IPS DF 4.7 (cell line): Measurements from ENCODE around the gene F12.

Experiments used
- DNase-seq: peaks from one replicate; pipeline ENCODE4 v3.0.0-alpha.2; 2013; ENCODE audit warnings: low spot score; ENCODE audit errors: extremely low read depth

F12 gene

DNA sequence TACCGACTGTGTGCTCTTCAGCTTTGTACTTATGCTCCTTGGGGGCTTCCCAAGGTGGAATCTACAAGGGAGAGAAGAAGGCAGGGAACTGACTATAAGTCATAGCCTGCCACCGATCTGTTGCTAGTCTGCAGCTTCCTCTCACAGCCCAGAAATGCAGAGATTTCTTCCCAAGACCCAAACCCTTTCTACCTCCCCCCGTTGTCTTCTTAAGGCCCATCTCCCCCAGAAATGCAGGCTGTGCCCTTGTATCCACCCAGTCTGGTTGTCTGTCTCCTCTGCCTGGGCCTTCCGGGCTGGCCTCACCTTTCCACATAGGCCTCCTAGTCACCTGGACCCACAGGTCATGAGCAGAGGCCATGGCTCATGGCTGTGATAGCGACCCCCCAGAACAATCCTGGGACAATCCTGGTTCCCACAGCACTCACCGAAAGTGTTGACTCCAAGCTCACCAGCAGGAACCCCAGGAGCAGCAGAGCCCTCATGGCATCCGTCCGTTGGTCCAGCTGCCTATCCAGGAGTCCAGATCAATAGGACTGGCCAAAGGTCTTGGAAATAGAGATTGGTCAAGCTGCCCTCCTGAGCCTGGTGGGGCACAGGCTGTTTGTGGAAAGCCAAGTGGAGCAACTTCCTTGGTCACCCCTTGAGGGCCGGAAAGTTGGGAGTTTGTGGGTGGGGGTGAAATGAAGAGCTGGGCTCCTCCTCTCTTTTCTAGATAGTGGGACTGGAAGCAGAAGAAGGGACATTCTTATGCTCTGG, at the start of gene F12:
Gene F12, minus strand, starts transcription at position 522 of the 759 bp plus-strand sequence. Its CDS starts 37 bp downstream, at position 485.
- no peak for DNase-seq

DNA sequence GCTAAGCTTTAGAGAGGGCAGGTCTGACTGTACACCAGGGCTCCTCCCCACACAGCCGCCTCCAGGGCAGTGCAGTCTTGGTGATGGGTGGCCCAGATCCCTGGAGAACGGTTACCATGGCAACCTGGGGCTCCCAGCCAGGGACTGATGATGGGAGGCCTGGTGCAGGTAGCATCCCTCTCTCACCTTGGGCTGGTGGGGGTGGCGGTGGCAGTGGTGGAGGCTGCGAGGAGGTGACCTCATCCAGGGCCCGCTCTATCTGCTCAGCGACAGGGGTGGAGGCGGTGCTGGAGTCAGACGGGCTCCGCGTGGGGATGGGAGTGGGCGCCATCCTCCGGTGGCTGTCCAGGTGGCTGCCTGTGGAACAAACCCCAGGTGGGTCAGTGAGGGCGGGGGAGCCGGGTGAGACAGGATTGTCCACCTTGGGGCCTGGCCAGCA, 49.6 kb upstream of the F12 start:
- DNase-seq = no peak

DNA sequence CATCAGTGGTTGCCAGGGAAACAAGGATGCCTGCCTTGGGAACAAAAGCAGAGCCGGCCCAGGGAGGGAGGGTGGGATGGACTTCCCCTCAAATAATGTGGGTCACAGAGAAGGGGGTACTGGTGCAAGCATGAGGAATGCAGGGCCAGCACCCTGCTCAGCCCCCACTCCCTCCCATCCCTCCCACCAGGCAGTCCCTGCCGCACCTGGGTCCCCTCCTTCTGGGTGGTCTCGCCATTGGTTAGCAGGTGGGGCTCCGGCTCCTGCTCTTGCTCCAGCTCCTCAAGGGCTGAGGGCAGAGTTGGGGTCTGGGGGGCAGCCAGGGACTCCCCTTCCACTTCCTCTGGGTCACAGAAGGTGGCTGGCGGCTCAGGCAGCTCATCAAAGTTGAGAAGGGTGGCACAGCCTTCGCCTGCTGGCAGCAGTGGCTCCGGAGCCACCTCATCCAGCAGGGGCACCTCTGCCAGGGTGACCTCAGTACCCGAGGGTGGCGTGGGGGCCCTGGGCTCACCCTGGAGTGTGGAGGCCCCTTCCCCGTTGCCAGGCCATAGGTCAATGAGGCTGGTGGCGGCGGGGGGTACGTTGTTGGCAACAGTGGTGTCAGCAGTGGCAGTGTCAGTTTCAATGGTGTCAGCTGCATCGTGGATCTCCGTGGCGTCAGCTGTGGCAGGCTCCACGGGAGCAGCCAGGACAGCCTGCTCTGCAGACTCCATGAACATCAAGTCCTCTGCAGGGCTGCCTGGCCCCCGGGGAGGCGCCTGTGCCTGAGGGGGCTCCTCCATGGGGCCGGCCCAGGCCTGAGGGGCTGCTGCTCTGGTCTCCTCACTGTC, 48.7 kb upstream of the F12 start:
- no peak for DNase-seq

DNA sequence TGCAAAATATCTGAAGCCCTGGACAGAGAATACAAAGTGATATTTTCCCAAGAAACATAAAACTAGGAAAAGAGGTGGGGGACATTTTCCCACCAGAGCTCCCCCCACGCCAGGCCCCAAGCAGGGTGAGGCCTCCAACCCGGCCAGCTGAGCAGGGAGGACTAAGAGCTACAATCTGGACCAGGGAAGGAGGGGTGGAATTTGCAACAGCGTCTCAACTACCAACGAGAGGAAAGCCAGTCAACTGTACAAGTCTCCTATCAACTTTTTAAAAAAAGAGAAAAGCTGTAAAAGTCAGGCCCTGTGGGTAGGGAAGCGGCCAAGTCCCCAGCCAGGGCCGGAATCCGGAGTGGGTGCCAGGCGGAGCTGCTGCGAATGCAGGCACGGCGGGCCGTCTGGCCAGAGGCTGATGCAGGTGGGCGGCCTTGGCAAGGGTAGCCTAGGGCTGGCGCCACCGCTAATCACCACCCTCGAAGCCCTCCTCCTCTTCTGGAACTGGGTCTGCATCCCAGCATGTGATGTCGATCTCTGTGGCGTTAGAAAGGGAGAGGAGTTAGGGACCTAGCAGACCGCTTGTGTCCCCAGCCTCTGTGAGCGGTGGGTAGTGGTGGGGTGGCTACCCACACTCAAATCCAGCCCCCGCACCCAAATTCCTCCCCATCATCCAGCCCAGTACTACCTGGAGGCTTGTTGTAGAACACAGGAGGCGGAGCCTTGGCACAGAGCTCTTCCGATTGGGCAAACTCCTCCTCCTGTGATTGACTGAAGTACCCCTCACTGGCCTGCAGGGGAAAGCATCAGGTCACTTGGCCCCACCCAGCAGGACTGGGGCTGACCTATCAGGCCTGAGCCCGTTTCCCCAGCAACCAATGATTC, 47.9 kb upstream of the F12 start:
- peak; percentile 98 for DNase-seq

DNA sequence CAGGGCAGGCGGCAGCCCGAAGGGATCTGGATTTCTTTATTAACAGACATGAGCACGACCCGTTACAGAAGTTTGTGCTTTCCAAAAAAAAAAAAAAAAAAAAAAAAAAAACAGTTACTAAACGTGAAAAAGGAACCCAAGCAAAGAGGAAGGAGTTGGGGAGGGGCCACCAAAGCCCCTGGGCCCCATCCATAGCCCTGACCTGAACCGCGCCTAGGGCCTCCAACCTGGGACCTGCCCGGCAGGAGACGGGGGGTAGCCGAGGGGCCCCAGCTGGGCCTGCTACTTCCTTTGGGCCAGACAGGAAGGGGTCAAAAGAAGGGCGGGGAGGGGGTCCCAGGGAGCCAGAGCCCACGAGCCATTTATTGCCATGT, 47.2 kb upstream of the F12 start:
- no peak for DNase-seq

DNA sequence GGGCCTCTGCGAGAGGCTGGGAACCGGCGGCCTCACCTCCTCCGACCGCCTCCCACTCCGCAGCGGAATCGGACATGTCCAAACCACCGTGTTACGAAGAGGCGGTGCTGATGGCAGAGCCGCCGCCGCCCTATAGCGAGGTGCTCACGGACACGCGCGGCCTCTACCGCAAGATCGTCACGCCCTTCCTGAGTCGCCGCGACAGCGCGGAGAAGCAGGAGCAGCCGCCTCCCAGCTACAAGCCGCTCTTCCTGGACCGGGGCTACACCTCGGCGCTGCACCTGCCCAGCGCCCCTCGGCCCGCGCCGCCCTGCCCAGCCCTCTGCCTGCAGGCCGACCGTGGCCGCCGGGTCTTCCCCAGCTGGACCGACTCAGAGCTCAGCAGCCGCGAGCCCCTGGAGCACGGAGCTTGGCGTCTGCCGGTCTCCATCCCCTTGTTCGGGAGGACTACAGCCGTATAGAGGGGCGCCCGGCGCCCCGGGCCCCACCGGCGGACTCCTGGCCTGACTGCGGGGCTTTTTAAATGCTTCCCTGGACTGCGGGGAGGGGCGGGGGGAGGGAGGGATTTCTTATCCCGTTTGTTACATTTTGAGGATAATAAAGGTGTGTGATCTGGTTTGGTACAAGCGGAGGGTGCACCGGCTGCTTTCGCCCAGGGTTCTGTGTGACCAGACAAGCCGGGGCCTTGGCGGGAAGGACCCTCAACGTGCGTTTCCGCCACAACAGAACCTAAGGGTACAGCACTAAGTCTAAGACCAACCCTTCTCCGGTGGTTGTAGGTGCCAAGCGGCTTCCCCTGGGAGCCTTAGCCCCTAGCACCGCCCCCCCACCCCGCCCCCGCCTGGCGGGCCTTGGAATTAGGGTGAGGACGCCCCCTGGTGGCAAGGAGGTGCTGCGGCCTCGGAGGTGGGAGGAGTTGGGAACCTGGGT, 46.6 kb upstream of the F12 start:
- DNase-seq = no peak

DNA sequence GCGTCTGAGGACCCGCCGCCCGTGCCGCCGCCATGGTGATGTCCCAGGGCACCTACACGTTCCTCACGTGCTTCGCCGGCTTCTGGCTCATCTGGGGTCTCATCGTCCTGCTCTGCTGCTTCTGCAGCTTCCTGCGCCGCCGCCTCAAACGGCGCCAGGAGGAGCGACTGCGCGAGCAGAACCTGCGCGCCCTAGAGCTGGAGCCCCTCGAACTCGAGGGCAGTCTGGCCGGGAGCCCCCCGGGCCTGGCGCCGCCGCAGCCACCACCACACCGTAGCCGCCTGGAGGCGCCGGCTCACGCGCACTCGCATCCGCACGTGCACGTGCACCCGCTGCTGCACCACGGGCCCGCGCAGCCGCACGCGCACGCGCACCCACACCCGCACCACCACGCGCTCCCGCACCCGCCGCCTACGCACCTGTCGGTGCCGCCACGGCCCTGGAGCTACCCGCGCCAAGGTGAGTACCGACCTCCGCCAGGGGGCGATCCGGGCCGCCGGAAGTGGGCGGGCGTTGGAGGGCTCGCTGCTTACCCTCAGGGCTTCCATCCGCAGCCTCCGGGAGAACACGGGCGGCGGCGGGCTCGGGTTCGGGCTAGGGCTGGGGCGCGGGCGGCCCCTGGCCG, 45.8 kb upstream of the F12 start:
- DNase-seq = no peak

DNA sequence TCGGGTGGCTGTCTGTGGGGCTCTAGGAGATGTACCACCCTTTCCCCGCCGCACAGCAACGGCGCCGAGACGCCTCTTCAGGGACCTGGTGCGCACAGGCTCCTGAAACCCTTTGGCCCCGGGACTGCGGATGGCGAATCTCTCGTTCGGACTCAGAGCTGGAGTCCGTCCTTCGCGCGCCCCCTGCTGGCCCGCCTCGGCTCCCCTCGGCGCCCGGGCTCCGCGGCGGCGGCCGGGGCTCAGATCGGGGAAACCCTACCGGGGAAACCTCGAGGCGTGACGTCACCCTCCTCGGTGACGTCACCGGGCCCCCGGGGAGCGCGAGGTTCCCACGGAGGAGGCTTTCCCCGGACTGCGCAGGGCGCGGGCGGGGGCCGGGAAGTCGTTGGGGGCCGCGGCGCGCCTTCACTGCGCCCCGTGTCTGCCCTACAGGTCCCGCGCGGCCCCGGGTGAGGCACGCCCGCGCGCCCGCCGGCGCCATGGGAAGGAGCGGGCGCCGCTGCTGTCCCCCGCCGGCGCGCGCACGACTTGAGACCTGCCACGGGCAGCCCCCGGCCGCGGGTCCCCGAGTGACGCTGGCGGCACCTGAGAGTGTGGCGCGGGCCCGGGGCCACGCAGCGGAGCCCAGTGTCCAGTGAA, 45.2 kb upstream of the F12 start:
- no peak for DNase-seq

DNA sequence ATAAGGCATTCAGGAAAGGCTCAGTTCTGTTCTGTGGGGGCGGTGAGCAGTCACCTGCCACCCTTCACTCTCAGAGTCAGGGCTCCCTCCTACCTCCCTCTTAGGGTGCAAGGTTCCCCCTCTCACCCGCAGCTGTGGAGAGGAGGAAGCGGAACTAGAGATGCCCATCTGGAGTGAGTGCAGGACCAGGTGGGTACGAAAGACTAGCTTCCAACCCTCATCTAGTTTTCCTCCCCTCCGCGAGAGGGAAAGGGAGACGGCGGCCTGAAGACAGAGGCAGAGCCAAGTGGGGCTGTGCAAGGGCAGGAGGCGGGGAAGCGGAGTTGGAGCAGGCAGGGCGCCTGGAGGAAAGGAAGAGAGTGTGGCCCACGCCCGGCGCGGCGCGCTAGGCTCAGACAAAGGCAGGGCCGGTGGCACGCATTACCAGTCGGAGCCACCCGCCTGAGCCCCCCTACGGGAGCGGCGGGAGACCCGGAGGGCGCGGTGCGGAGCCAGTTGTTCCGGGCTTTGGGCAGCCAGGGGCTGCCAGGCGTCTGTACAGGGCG, 44.6 kb upstream of the F12 start:
- no peak for DNase-seq

DNA sequence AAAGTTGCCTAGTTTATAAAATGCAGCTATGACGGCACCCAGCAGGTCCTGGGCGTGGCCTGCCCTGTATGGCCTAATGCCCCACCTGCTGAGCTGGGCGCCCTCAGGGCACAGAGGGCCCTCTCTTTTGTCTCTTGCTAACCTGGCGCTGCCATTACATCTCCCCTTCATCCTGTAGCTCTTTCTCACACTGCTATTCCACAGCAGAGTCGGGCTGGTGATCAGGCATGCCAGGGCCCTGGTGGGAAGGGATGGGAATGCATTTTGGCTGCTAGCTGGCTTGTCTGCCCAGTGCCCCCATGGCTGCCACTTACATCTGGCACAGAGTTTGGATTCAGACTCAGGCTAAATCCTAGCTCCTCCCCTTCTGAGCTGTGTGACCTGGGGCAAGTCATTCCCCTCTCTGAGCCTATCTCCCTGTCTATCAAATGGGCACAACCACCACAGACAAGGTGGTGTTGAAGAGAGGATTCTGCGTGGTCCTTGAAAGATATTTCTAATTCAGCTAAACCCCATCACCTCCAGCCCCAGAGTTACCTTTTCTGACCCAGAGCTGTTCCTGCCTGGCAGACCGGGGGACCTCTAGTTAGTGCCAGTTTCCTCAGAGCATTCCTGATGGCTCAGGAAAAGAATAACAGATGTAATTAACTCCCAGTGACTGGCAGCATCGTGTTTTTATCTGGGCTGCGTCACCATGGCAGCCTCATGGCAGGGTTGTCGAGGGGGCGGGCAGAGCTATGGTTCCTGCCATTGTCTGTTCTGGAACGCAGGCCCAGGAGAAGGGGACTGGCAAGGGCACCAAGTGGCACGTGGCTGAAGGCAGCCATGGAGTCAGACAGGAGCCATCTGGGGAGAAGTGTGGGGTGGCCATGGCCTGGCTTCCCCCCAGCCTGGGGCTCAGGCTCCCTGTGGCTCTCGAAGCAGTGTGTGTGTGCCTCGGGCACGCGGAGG, 43.6 kb upstream of the F12 start:
- DNase-seq = no peak

DNA sequence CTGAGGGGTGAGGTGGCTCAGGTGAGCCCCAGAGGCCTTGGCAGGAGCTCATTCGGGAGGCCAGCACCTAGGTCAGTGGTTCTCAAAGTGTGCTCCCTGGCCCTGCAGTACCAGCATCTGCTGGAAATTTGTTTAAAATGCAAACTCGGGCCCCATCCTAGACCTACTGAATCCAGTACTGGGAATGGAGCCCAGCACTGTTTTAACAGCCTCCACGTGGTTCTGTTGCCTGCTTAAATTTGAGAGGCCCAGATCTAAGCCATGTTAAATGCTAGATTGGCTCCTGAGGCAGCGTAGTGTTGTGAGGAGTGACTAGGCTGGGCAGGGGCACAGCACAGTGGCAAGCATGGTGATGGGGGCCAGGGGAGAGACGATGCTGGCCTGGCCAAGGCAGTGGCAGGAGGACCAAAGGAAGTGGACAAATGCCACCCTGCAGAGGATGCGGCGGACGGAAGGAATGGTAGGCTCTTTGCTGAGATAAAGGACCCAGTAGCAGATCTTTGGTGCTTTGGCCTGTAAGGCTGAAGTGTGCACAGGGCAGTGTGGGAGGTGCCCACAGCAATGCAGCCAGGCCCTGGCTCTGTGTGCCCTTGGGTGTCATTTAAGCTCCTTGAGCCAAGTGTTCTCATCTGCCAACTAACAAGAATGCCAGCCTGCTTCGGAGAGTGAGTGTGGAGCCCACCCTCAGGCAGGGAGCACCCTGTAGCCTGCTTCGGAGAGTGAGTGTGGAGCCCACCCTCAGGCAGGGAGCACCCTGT, 41.5 kb upstream of the F12 start:
- no peak for DNase-seq

DNA sequence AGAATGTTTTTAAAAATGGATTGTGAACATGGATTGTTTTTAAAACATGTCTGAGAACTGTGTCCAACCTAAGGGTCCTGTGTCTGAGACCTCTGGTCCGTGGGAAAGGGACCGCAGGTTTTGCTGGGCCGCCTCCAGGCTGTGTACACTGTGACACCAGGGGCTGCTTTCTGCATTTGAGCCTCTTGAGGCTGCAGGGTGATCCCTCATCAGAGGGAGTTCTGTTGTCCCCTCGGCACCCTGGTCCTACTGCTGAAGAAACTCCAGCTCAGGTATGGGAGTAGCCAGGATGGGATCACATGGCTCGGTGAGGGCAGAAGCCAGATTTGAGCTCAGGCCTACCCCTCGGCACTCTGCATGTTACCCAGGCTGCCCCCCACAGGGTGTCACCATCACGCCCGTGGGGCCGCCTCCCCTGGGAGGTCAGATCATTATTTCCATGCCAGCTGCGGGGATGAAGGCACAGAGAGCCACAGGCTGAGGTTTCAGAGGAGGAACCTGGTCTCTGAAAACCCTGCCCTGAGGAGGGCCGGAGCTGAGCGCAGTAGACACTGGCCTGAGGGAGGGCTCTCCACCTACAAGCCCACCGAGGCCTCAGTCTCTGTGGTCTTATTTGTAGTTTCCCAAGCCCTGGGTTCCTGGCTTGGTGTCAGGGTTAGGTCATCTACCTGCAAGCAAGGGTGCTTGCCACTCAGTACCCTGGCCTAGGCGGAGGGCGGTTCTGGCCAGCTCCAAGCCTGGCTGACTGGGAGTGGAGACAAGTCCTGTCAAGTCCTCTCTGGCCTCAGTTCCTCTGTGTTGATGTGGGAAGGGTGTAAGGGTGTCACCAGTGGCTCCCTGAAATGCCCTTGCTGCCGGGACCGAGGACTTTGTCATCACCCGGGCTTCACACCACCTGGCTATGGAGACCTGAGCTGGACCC, 40.0 kb upstream of the F12 start:
- no peak for DNase-seq

DNA sequence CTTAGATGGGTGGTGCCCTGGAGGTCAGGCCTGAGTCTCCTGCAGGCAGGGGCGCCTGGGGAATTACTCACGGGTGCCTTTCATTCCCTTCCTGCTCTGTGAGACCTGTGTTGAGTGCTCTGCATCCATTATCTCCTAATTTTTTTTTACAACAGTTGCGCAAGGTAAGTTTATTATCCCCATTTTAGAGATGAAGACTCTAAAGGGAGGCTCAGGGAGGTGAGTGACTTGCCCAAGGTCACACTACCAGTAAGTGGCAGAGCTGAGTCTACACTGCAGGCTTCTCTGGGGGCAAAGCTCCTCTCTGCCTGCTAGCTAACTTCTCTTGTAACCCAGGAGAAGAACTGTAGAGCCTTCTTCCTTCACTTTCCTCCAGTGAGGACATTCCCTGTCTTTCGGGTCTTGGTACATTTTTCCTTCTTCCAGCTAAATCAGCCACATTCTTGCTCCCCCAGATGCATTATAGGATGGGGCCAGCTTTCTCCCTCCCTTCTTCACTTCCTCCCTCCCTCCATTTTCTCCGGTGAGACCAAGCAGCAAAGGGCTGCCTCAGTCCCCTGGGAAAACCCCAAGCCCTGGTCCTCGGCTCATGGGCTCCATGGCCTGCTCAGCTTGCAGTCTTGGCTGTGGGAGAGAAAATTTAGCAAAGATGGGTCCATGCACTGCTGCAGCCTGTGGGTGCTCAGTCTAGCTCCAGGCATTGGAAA, 39.0 kb upstream of the F12 start:
- DNase-seq = no peak

DNA sequence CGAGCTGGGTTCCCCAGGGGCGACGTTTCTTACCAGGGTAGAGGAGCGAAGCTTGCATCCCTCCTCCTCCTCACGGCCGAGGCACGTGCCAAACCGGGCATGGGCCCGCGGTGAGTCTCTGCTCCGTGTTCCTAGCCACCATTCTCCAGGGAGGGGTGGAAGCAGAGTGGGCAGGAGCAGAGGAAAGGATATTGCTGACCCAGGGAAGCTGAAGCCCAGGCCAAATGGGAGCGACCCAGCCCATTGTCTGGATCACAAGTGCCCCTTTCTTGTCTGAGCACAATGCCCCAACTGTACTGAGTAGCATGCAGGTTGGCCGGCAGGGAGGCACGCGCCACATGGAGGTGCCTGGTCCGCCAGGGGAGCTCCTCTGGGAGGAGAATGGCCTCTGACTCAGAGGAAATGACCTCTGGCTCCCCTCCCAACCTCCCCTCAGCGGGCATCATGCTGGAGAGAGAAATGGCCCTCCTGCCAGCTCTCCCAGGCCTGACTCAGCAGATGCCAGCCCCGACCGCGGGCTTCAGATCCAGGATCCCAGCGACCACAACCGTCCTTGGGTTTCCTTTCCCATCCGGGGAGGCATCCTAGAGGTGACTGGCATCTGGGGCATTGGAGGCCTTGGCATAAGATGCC, 38.4 kb upstream of the F12 start:
- no peak for DNase-seq

DNA sequence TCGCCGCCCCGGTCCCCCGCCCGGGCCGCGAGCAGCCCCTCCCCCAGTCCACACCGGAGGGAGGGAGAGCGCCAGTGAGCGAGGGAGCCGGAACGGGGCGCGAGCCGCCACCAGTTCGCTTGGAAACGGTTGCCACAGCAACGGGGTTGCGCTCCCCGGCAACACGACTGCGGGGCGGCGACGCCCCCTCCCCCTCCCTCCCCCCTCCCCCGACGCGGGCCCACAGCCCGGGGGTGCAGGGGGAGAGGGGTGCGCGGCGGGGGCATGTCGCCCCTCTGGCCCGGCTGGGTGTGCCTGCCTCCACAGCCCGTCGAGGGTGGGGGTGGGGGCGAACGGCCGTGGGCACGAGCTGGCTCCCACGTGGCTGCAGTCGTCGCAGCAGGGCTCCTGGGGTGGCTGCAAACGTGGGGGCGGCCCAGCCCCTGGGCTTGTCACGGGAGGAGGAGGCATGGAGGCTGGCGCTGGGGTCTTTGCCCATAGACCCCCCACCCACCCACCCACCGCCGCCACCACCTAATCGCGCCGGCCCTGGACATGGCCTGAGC, 37.8 kb upstream of the F12 start:
- no peak for DNase-seq
